Measurements from ENCODE around the gene ZNF197. TPM values are rescaled to one million over a fixed set of nuclear protein-coding genes. Genes with fewer than 3 reads are reported as not detected.

ZNF197 gene
- total and polyA plus RNA-seq, 2 of the 8 experiments (the other 6 are each of a cell fraction or from before 2014, with no cell fraction given), result 3.9 to 16.8 TPM

DNA sequence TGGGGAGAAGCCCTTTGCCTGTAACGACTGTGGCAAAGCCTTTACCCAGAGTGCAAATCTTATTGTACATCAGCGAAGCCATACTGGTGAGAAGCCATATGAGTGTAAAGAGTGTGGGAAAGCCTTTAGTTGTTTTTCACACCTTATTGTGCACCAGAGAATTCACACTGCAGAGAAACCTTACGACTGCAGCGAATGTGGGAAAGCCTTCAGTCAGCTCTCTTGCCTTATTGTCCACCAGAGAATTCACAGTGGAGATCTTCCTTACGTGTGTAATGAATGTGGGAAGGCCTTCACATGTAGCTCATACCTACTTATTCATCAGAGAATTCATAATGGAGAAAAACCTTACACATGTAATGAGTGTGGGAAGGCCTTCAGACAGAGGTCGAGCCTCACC lies 34.6 kb downstream of the ZNF197 start:
- Histone ChIP-seq H2BK5ac (ENCODE audit: low read depth, low read length) (no peak overlapping the region), H4K91ac (replicated peaks; ENCODE audit: insufficient read length, low read length) (no peak overlapping the region), H3K36me3 (ENCODE audit: control insufficient read depth in 2 of 4, insufficient read depth in 4 of 4, low read length in 3 of 4) (peaks cover 19 to 57% (median 42%) of the 10 kb centered on the region in 4 experiments), H3K4ac (replicated peaks; ENCODE audit: insufficient read length, low read depth, low read length) (no peak overlapping the region), H3K9me3 (ENCODE audit: insufficient read depth in 2 of 2, low read depth in 1 of 2, low read length in 1 of 2) (peaks cover 10 to 12% of the 10 kb centered on the region in 2 experiments; a peak in 2 of 4 replicates), H2AFZ (ENCODE audit: low read length) (no peak overlapping the region), H3K9ac (replicated peaks in 1 of 4; ENCODE audit: extremely low read depth in 1 of 4, low read depth in 3 of 4, low read length in 3 of 4) (no peak overlapping the region), H3K27ac (ENCODE audit: low read depth, low read length) (no peak overlapping the region), H4K8ac (ENCODE audit: extremely low read depth, insufficient read depth, low read length) (no peak overlapping the region), H3K4me1 (replicated peaks in 1 of 4; ENCODE audit: control insufficient read depth in 3 of 4, insufficient read depth in 4 of 4, low read length in 3 of 4) (no peaks in the 10 kb centered on the region), H4K5ac (ENCODE audit: insufficient read length, low read depth, low read length) (no peak overlapping the region), H3K4me3 (ENCODE audit: extremely low read depth in 1 of 4, insufficient read depth in 2 of 4, low read depth in 3 of 4, low read length in 4 of 4) (no peak overlapping the region), H2BK120ac (replicated peaks; ENCODE audit: low read depth, low read length) (no peak overlapping the region), H2BK20ac (ENCODE audit: low read length) (no peak overlapping the region), H3K23ac (ENCODE audit: insufficient read length) (no peak overlapping the region), H4K20me1 (replicated peaks in 1 of 2; ENCODE audit: control insufficient read depth in 1 of 2, insufficient read depth in 2 of 2, low read length in 2 of 2) (peaks cover 0 to 3% of the 10 kb centered on the region in 2 experiments), H3K23me2 (ENCODE audit: low read depth, low read length) (no peaks in the 10 kb centered on the region), H3K18ac (ENCODE audit: extremely low read depth, low read length) (no peak overlapping the region), H3K4me2 (ENCODE audit: insufficient read depth in 1 of 2, low read depth in 2 of 2, low read length in 2 of 2) (no peak overlapping the region), H3K79me2 (ENCODE audit: control insufficient read depth in 1 of 2, insufficient read depth in 2 of 2, low read length in 2 of 2) (no peaks in the 10 kb centered on the region; a peak in 1 of 4 replicates), H2BK12ac (ENCODE audit: low read depth, low read length) (no peak overlapping the region), H3K27me3 (replicated peaks in 1 of 4; ENCODE audit: control insufficient read depth in 3 of 4, extremely low read depth in 1 of 4, insufficient read depth in 3 of 4, low read length in 3 of 4) (no peaks in the 10 kb centered on the region), H3K14ac (ENCODE audit: insufficient read length) (no peak overlapping the region), H2AK5ac (ENCODE audit: low read depth, low read length) (no peak overlapping the region), H3K79me1 (ENCODE audit: low read depth, low read length) (no peaks in the 10 kb centered on the region), H3K56ac (replicated peaks; ENCODE audit: insufficient read length, low read depth, low read length) (no peak overlapping the region), H2BK15ac (ENCODE audit: low read length) (no peak overlapping the region)
- POLR2A ChIA-PET (ENCODE audit: partially characterized antibody), result interaction anchor here (1.3 to 1.8 kb wide), 2 partner anchors 13 to 102 kb away, joined by 3 to 4 read pairs; partner anchors contain the start of genes KIAA1143 and KIF15
- DNase-seq (ENCODE audit: low read depth in 1 of 2, low spot score in 2 of 2) (no peak), FAIRE-seq (no peak)
- WGBS, 2 experiments (ENCODE audit: extremely low coverage in 1 of 2, insufficient coverage in 1 of 2, insufficient read length in 1 of 2, insufficient replicate concordance in 2 of 2, low coverage in 1 of 2, low lambda C conversion rate in 2 of 2, missing lambda C conversion rate in 1 of 2), result 91% methylated on average over 6 of the region's 6 CpGs; no CpG with 5 or more reads in 1 of the 2 experiments
- CTCF ChIA-PET (ENCODE audit: partially characterized antibody), result interaction anchor here (2.3 kb wide), 1 partner anchor 8 kb away, joined by 7 read pairs; no protein-coding TSS in a partner anchor
- TF ChIP-seq NANOG (IDR thresholded peaks at IDR 0.05; ENCODE audit: insufficient read depth, low read depth, low read length, poor library complexity, severe bottlenecking) (no peak), CHD1 (IDR thresholded peaks at IDR 0.05; ENCODE audit: low read depth, low read length) (no peak), SP1 (IDR thresholded peaks at IDR 0.05; ENCODE audit: low read depth, low read length) (no peak), RBBP5 (IDR thresholded peaks at IDR 0.05; ENCODE audit: borderline replicate concordance, low read depth, low read length) (no peak), KDM4A (IDR thresholded peaks at IDR 0.05; ENCODE audit: low read depth, low read length, severe bottlenecking) (no peak), CEBPB (IDR thresholded peaks at IDR 0.05; ENCODE audit: low read depth, low read length) (no peak), CREB1 (IDR thresholded peaks at IDR 0.05) (no peak), JUND (IDR thresholded peaks at IDR 0.05; ENCODE audit: low read length) (no peak), TBP (IDR thresholded peaks at IDR 0.05; ENCODE audit: low read depth, low read length) (no peak), POLR2AphosphoS5 (IDR thresholded peaks at IDR 0.05; ENCODE audit: low read depth, low read length) (no peak), SIN3A (conservative IDR thresholded peaks at IDR 0.05 in 1 of 2, IDR thresholded peaks at IDR 0.05 in 1 of 2; ENCODE audit: low read depth in 1 of 2, low read length in 2 of 2) (no peak), SP2 (IDR thresholded peaks at IDR 0.05; ENCODE audit: low read length) (no peak), RFX5 (IDR thresholded peaks at IDR 0.05; ENCODE audit: borderline replicate concordance, low read depth, low read length) (no peak), KDM1A (IDR thresholded peaks at IDR 0.05; ENCODE audit: borderline replicate concordance, low read length) (no peak)
- TF ChIP-seq, protein P1, sequence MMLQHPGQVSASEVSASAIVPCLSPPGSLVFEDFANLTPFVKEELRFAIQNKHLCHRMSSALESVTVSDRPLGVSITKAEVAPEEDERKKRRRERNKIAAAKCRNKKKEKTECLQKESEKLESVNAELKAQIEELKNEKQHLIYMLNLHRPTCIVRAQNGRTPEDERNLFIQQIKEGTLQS (IDR thresholded peaks at IDR 0.05; ENCODE audit: insufficient read depth, low read depth, low read length), result no peak
